Measurements from ENCODE around the gene GDF7. TPM values are rescaled to one million over a fixed set of nuclear protein-coding genes. Genes with fewer than 3 reads are reported as not detected.

Gene GDF7
- total and polyA plus RNA-seq, 5 donors, result 0.25 to 0.79 (median 0.47) TPM

DNA sequence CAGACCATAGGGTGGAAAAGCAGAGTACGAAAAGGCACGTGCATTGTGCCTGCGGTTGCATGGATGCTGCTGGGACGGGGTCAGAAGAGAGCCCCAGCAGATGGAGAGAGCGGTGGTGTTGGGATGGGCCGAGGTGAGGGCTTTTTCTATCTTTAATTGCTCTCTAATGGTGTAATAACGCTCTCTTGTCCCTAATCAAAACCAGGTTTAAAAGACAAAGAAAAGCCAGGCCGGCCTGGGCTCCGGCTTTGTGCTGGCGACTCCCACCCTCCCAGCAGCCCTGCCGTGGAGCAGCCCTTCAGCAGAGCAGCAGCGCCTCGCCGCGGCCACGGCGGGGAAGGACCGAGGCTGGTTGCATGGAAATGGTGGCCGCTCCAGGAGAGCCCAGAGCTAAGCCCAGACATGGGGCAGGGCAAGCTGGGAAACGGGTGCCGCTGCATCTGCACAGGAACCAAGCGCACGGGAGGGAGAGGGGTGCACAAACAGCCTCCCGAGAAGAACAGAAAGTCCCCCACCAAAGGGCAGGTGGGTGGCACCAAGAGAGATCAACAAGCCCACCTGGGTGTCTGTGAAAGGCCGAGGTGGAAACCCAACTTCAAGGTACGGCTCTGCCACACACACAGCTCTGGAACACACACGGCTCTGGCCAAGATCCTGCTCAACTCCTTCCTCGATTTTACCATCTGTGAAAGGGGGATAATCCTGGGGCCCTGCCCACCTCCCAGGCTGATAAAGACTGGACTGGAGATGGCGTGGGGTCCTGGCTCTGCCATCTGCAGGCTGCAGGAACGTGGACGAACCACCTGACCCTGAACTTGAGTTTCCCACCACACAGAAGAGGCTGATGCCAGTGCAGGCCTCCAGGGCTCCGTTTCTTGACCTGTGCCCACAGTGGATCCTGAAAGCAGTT is 31.0 kb upstream of the GDF7 start:
- DNase-seq, result peak; percentile 88 to 95 (median 95)
- H3K27ac ChIP-seq (ENCODE audit: low read length), result peak overlapping the region; percentile 74
- no peaks in the 10 kb centered on the region for H3K27me3 ChIP-seq (ENCODE audit: control insufficient read depth, insufficient read depth)
- peak; percentile 84 to 85 for ATAC-seq
- H3K4me1 ChIP-seq (ENCODE audit: control insufficient read depth, insufficient read depth, low read length), result peaks cover 12% of the 10 kb centered on the region
- intact Hi-C loops (cut with DNase I), result loop anchor here in 3 of 4 donors (2.0 to 5.0 kb wide), 3 partner anchors 189 to 191 kb away; partner anchors contain the start of gene RHOB (in 2 of the 3)
- no peak overlapping the region for H3K4me3 ChIP-seq (ENCODE audit: low read length)
- no peaks in the 10 kb centered on the region for H3K9me3 ChIP-seq (ENCODE audit: control insufficient read depth, low read length)
- 25% methylated on average over 32 of the region's 32 CpGs for WGBS

DNA sequence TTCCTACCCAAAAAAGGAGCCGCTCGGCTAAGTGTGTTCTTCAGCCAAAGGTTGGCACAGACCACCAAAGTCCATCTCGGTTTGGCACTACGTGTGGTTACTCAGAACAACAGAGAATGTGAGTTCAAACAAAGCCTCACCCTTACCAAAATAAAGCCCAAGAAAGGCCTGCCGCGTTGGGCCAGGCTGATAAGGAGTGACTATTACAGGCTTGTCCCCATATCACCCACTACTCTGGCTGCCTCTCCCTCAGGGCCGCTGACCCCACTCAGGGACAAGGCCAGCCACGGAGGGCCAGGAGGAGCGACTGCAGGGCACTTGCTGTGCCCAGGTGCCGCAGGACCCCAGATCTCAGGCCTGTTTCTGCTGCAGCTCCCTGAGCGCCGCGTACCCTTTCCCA is 29.8 kb upstream of the GDF7 start:
- peaks cover 14% of the 10 kb centered on the region for H3K4me1 ChIP-seq (ENCODE audit: control insufficient read depth, insufficient read depth, low read length)
- H3K9me3 ChIP-seq (ENCODE audit: control insufficient read depth, low read length), result no peaks in the 10 kb centered on the region
- 47% methylated on average over 13 of the region's 13 CpGs for WGBS
- DNase-seq, result peak; percentile 63 to 84 (median 82)
- no peak overlapping the region for H3K4me3 ChIP-seq (ENCODE audit: low read length)
- peak; percentile 71 to 73 for ATAC-seq
- H3K27ac ChIP-seq (ENCODE audit: low read length), result peak overlapping the region; percentile 34
- no peaks in the 10 kb centered on the region for H3K27me3 ChIP-seq (ENCODE audit: control insufficient read depth, insufficient read depth)
- intact Hi-C loops (cut with DNase I), result loop anchor here in 2 of 4 donors (2.0 to 5.0 kb wide), 2 partner anchors 190 kb away; partner anchors contain the start of gene RHOB (in 2 of the 2)

DNA sequence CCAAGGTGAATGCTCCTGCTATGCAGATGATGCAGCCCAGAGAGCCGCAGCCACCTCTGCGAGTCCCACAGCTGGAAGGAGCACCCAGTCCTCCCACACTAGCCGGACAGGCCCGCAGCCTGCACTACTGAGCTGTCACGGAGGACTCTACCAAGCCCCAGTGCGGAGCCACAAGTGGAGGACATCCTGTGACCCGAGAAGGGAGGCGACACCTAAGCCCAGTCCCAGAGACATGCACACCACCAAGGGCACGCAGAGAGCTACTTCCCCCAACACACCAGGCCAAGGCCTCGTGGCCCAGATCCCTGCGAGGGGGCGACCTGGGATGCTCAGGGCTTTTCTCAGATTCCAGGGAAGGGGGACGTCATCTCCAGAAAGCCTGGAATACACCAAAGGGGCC is 28.9 kb upstream of the GDF7 start:
- intact Hi-C loops (cut with DNase I), result loop anchor here in 2 of 4 donors (2.0 to 5.0 kb wide), 2 partner anchors 191 to 197 kb away; partner anchors contain the start of gene RHOB (in 1 of the 2)
- Histone ChIP-seq H3K9me3 (ENCODE audit: control insufficient read depth, low read length) (no peaks in the 10 kb centered on the region), H3K27ac (ENCODE audit: low read length) (peak overlapping the region; percentile 34), H3K4me3 (ENCODE audit: low read length) (no peak overlapping the region), H3K27me3 (ENCODE audit: control insufficient read depth, insufficient read depth) (no peaks in the 10 kb centered on the region), H3K4me1 (ENCODE audit: control insufficient read depth, insufficient read depth, low read length) (peaks cover 14% of the 10 kb centered on the region)
- ATAC-seq (peak in 1 of 2 donors; percentile 2), DNase-seq (peak in 2 of 3 donors; percentile 65)
- WGBS, result 89% methylated on average over 13 of the region's 13 CpGs

DNA sequence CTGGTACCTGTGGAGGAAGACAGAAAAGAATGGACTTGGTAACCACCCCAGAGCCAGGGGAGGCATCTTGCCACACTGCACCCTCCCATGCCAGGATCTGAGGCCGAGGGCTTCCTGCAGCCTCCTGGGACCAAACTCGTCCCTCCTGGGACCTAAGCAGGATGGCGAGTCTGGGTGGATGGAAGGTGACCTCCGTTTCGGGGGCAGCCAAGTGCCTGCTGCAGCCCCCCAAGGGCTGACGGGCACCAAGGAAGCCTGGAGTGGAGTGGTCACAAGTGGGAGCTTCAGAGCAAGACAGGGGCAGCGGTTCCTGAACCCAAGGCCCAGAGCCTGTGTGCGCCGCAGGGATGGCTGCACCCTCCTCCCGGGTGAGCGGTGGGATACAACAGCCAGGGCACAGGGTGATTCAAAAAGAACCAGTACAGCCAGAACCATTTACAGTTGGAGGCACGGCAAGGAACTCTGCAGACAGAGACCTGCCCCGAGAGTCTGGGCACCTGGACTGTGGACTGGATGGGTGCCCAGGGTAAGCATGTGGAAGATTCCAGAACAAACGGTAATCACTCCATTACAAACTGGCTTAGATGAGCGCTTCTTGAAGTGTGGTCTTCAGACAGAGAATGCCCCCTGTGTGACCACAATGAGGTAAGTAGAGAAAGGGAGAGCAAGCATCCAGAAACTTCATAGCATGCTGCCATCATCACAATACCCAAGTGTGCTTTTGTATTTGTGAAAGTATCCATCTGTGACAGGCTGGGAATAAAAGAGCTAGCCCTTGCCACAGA is 28.1 kb upstream of the GDF7 start:
- intact Hi-C loops (cut with DNase I), result loop anchor here in 2 of 4 donors (2.0 to 5.0 kb wide), 2 partner anchors 192 to 198 kb away; partner anchors contain the start of gene RHOB (in 1 of the 2)
- H3K27ac ChIP-seq (ENCODE audit: low read length), result peak overlapping the region; percentile 31
- WGBS, result 88% methylated on average over 15 of the region's 15 CpGs
- no peak overlapping the region for H3K4me3 ChIP-seq (ENCODE audit: low read length)
- peak in 2 of 3 donors; percentile 37 to 50 for DNase-seq
- no peaks in the 10 kb centered on the region for H3K9me3 ChIP-seq (ENCODE audit: control insufficient read depth, low read length)
- H3K27me3 ChIP-seq (ENCODE audit: control insufficient read depth, insufficient read depth), result no peaks in the 10 kb centered on the region
- ATAC-seq, result no peak
- H3K4me1 ChIP-seq (ENCODE audit: control insufficient read depth, insufficient read depth, low read length), result peaks cover 14% of the 10 kb centered on the region

DNA sequence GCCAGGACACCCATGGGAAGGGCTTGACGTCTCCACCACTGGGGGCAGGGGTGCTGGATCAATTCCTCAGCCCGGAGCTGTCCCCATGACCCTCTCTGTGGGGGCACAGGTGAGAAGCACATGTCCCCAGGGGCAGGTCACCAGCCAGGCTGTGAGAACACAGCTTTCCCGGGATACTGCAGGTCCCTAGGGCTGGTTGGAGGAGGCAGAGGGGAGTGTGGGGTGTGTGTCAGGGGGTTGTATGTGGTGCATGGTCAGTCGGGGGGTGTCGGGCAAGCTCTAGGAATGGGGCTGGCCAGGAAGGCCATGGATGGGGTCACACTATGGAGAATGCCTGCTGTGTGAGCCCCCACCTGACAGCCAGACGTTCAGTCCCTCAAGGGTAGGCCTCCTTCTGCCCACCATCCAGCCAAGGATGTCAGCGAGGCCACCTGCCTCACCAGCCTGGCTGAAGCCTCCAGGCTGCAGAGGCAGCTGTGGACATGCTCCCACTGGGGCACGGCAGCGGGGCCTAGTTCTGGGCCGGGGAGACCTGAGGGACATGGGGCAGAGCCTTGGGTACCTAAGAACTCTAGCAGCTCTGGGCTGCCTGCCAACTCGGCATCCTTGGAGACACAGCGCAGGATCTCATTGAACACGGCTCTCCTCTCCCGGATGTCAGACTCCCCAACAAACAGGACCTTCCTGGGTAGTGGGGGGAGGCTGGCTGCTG is 26.4 kb upstream of the GDF7 start:
- Histone ChIP-seq H3K4me1 (ENCODE audit: control insufficient read depth, insufficient read depth, low read length) (peaks cover 5% of the 10 kb centered on the region), H3K27ac (ENCODE audit: low read length) (no peak overlapping the region), H3K4me3 (ENCODE audit: low read length) (no peak overlapping the region), H3K27me3 (ENCODE audit: control insufficient read depth, insufficient read depth) (no peaks in the 10 kb centered on the region), H3K9me3 (ENCODE audit: control insufficient read depth, low read length) (no peaks in the 10 kb centered on the region)
- ATAC-seq (no peak), DNase-seq (peak in 2 of 3 donors; percentile 74 to 83)
- 64% methylated on average over 14 of the region's 14 CpGs for WGBS
- intact Hi-C loops (cut with DNase I), result loop anchor here in 1 of 4 donors (5.0 kb wide), 1 partner anchor 258 kb away; no protein-coding TSS in a partner anchor

DNA sequence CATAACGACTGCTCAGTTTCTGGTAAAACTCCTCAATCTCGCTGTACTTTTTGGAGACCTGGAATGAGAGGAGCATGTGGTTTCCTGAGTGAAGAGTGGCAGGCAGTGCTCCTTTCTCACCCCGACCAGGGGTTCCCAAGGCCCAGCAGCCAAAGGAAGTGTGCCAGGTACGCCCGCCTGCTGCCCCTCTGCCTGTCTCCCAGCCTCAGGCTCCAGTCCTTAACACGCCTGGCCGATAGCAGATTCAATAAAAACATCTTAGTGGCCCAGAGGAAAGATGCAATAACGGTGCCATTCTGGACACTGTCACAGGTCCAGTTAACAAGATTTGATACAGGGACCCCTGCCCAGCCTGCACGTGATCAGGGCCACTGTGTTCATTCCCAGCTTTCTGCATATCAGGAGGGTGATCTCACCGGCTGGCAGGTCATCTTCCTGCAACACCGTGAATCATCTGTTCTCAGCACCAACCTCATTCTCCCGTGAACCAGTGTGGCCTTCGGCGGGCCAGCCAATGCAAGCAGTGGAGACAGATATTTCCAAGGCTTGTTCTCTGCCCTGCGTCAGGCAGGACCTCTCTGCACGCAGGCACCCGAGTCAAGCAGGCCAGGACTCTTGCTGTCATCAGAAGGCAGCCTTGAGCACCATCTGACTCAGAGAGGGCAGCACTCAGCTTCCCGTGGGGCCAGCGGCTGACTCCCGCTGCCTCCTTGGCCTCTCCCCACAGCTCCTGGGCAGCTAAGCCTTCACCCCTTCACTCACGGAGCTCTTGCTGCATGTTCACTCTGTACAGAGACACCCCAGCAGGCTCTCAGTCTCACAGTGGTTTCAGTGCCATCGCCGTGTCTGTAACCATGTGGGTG is 25.6 kb upstream of the GDF7 start:
- peak; percentile 5 to 27 for ATAC-seq
- WGBS, result 69% methylated on average over 23 of the region's 23 CpGs

DNA sequence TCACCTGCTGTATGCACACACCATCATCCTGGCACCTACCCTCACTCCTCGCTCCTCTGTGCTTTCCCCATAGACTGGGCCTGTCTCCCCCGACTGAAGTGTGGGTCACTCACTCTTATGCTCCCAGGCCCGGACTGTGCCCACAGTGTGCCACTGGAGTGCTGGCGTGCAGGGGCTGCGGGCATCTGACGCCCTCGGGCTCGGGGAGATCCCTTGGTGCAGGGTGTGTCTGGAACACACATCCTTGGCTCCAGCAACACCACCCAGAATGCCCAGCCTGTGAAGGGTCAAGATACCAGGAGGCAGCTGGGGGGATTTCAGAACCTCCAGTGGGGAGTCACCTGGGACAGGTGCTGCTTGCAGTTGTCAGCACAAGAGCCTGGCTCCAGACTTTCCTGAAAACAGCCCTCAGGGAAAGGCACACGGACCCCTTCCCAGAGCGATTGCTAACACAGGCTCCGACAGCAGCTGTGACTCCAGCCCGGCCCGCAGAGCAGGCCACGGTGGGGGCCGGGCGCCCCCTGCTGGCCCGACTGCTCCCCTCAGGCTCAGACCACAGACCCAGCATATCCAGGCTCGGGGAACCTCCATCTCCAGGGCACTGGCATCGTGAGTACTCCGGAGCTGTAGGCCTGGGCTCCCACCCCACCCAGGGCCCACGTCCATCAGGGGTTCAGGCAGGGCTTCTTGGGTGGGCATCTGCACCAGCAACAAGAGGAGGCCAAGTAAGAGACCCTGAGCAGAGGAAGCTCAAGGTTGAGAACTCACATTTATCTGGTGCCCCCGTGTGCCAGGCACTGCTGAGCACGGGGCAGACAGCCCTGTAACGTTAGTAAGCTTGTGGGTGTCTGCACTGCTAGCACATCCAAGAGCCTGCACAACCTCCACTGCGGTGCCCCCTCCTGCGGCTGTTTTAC is 24.6 kb upstream of the GDF7 start:
- WGBS, result 34% methylated on average over 26 of the region's 26 CpGs
- no peak overlapping the region for H3K27ac ChIP-seq (ENCODE audit: low read length)
- peaks cover 3% of the 10 kb centered on the region for H3K4me1 ChIP-seq (ENCODE audit: control insufficient read depth, insufficient read depth, low read length)
- ATAC-seq, result peak; percentile 86
- intact Hi-C loops (cut with DNase I), result loop anchor here in 1 of 4 donors (5.0 kb wide), 1 partner anchor 260 kb away; no protein-coding TSS in a partner anchor
- H3K9me3 ChIP-seq (ENCODE audit: control insufficient read depth, low read length), result no peaks in the 10 kb centered on the region
- DNase-seq, result peak; percentile 79 to 93 (median 91)
- H3K27me3 ChIP-seq (ENCODE audit: control insufficient read depth, insufficient read depth), result no peaks in the 10 kb centered on the region
- no peak overlapping the region for H3K4me3 ChIP-seq (ENCODE audit: low read length)

More for the DNA sequence above, 25.6 kb upstream of the GDF7 start:
- Histone ChIP-seq H3K4me1 (ENCODE audit: control insufficient read depth, insufficient read depth, low read length) (peaks cover 3% of the 10 kb centered on the region), H3K9me3 (ENCODE audit: control insufficient read depth, low read length) (no peaks in the 10 kb centered on the region), H3K27ac (ENCODE audit: low read length) (peak overlapping the region; percentile 17), H3K4me3 (ENCODE audit: low read length) (no peak overlapping the region), H3K27me3 (ENCODE audit: control insufficient read depth, insufficient read depth) (no peaks in the 10 kb centered on the region)
- intact Hi-C loops (cut with DNase I), result loop anchor here in 1 of 4 donors (5.0 kb wide), 1 partner anchor 259 kb away; no protein-coding TSS in a partner anchor
- DNase-seq, result peak; percentile 54 to 63 (median 61)

DNA sequence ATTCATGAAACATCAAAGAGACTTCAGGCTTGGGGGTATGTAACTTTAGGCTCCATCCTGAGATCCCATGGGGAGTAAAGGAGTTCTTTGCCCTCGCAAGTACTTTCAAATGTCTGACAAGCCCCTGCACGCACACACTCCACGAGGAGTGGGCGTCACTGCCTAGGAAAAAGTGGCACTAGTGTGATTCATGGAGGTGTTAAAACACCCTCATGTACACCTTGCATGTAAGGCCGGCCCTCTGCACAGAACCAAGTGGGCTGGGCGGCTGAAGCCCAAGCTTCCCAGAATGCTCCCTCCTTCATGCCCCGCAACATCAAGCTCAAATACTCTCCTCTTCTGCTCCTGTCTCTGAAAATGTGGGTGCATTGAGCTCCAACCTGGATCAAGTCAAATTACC is 23.9 kb upstream of the GDF7 start:
- Histone ChIP-seq H3K9me3 (ENCODE audit: control insufficient read depth, low read length) (no peaks in the 10 kb centered on the region), H3K27me3 (ENCODE audit: control insufficient read depth, insufficient read depth) (no peaks in the 10 kb centered on the region), H3K4me3 (ENCODE audit: low read length) (no peak overlapping the region), H3K27ac (ENCODE audit: low read length) (no peak overlapping the region), H3K4me1 (ENCODE audit: control insufficient read depth, insufficient read depth, low read length) (peaks cover 6% of the 10 kb centered on the region)
- 96% methylated on average over 7 of the region's 7 CpGs for WGBS
- intact Hi-C loops (cut with DNase I), result loop anchor here in 1 of 4 donors (5.0 kb wide), 1 partner anchor 261 kb away; no protein-coding TSS in a partner anchor
- DNase-seq (peak in 1 of 3 donors; percentile 8), ATAC-seq (no peak)

DNA sequence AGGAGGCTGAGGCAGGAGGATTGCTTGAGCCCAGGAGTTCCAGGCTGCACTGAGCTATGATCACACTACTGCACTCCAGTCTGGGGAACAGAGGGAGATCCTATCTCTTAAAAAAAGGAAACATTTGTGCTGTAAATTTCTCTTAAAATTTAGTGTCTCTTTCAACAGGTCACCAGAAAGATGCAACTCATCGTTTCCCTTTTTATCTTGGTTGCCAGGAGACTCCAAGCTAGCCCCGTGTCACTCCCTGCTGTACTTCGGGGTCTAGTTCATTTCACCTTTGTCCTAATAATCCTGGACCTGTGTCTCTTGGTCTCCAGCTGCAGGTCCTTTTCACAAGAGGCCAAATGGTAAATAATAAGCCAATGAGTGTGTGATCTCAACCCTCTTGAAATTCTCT is 23.1 kb upstream of the GDF7 start:
- DNase-seq, result no peak
- Histone ChIP-seq H3K4me3 (ENCODE audit: low read length) (no peak overlapping the region), H3K9me3 (ENCODE audit: control insufficient read depth, low read length) (no peaks in the 10 kb centered on the region), H3K4me1 (ENCODE audit: control insufficient read depth, insufficient read depth, low read length) (peaks cover 12% of the 10 kb centered on the region), H3K27me3 (ENCODE audit: control insufficient read depth, insufficient read depth) (no peaks in the 10 kb centered on the region), H3K27ac (ENCODE audit: low read length) (no peak overlapping the region)
- ATAC-seq, result no peak
- 62% methylated on average over 3 of the region's 3 CpGs for WGBS
- intact Hi-C loops (cut with DNase I), result loop anchor here in 1 of 4 donors (5.0 kb wide), 1 partner anchor 262 kb away; no protein-coding TSS in a partner anchor
